Measurements from ENCODE around the gene SCFD2. TPM values are rescaled to one million over a fixed set of nuclear protein-coding genes. Genes with fewer than 3 reads are reported as not detected.

SCFD2 gene
- total RNA-seq, 1 experiment from 2014 or later: 8.1 TPM

DNA sequence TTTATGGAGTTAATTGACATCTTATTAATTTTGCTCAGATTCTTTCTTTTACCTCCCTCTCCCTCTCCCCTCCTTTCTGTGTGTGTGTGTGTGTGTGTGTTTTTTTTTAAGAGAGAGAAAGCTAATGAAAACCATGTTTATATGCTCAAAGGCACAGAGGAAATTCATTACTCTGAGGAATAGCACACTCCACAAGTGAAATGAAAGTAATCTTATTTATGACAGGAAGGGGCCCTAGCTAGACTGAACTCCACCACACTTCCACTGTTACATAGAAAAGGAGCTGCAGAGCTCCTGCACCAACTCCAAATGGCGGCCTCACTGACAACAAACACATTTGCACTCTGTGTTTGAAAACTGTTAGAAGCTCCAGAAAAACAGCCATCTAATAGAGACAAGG, 353.1 kb downstream of the SCFD2 start:
- H3K27me3 ChIP-seq (ENCODE audit: insufficient read depth, low read depth): no peaks in the 10 kb centered on the region
- H3K27ac ChIP-seq: no peak overlapping the region
- no peaks in the 10 kb centered on the region for H4K20me1 ChIP-seq (ENCODE audit: insufficient read depth)
- no peaks in the 10 kb centered on the region for H3K79me2 ChIP-seq (ENCODE audit: low read depth)
- no peak overlapping the region for H3K4me2 ChIP-seq
- DNase-seq: no peak
- H3K4me3 ChIP-seq: no peak overlapping the region
- BruUV-seq (replicated peaks): no TSS peak
- CTCF ChIA-PET: no interaction called here
- intact Hi-C loops (cut with micrococcal nuclease; ENCODE audit: unreplicated experiment): loop anchor here (10.0 kb wide), 2 partner anchors 892 to 1222 kb away; no protein-coding TSS in a partner anchor
- POLR2A ChIA-PET (ENCODE audit: unreplicated experiment): interaction anchor here (0.7 kb wide), 1 partner anchor 10 kb away, joined by 3 read pairs; no protein-coding TSS in a partner anchor
- no peak for TF ChIP-seq EZH2 (IDR thresholded peaks at IDR 0.05; ENCODE audit: low read depth)
- TF ChIP-seq, protein P1, sequence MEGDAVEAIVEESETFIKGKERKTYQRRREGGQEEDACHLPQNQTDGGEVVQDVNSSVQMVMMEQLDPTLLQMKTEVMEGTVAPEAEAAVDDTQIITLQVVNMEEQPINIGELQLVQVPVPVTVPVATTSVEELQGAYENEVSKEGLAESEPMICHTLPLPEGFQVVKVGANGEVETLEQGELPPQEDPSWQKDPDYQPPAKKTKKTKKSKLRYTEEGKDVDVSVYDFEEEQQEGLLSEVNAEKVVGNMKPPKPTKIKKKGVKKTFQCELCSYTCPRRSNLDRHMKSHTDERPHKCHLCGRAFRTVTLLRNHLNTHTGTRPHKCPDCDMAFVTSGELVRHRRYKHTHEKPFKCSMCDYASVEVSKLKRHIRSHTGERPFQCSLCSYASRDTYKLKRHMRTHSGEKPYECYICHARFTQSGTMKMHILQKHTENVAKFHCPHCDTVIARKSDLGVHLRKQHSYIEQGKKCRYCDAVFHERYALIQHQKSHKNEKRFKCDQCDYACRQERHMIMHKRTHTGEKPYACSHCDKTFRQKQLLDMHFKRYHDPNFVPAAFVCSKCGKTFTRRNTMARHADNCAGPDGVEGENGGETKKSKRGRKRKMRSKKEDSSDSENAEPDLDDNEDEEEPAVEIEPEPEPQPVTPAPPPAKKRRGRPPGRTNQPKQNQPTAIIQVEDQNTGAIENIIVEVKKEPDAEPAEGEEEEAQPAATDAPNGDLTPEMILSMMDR (conservative IDR thresholded peaks at IDR 0.05): no peak
- no peaks in the 10 kb centered on the region for H3K9me3 ChIP-seq (ENCODE audit: insufficient read depth, low read depth)
- no peak overlapping the region for H2AFZ ChIP-seq
- H3F3A ChIP-seq (ENCODE audit: insufficient read depth, low read depth): no peaks in the 10 kb centered on the region
- no peaks in the 10 kb centered on the region for H3K36me3 ChIP-seq (ENCODE audit: low read depth)
- no peaks in the 10 kb centered on the region for H3K4me1 ChIP-seq (replicated peaks; ENCODE audit: insufficient read depth)
- no peaks in the 10 kb centered on the region for H3K9me2 ChIP-seq (ENCODE audit: insufficient read depth)

DNA sequence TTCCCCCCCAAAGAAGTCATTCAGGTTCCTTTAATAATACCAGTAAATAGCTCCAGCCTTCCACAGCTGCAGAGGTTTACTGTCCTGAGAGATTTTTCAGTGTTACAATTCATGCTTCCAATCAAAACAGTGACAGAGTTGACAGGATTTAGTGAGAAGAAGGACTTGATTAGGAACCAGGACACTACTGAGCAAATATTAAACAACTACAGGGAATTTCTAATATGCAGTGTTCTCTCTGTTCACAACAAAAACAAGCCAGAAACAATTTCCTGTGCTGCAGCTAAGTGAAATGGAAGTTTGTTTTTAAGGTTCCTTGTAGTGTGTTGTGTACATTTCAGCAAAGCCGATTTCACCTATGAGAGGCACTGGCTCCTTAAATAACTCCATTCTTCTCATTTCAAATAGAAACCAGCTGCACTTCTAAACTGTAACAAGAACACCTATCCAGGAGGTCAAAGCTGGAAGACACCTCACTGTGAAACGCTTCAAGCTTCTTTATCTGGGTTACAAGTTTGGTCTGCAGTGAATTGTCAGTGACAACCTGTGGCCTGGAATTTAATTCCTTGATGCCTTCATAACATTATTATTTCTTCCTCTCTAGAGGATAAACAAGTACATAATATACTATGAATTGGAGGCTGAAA, 354.5 kb downstream of the SCFD2 start:
- no peaks in the 10 kb centered on the region for H3F3A ChIP-seq (ENCODE audit: insufficient read depth, low read depth)
- intact Hi-C loops (cut with micrococcal nuclease; ENCODE audit: unreplicated experiment): loop anchor here (10.0 kb wide), 2 partner anchors 893 to 1223 kb away; no protein-coding TSS in a partner anchor
- H3K4me2 ChIP-seq: no peak overlapping the region
- ChIA-PET CTCF (no interaction called here), POLR2A (ENCODE audit: unreplicated experiment) (no interaction called here)
- no peaks in the 10 kb centered on the region for H3K36me3 ChIP-seq (ENCODE audit: low read depth)
- no peaks in the 10 kb centered on the region for H3K79me2 ChIP-seq (ENCODE audit: low read depth)
- no peaks in the 10 kb centered on the region for H3K4me1 ChIP-seq (replicated peaks; ENCODE audit: insufficient read depth)
- no TSS peak for BruUV-seq (replicated peaks)
- H3K9me3 ChIP-seq (ENCODE audit: insufficient read depth, low read depth): no peaks in the 10 kb centered on the region
- no peaks in the 10 kb centered on the region for H4K20me1 ChIP-seq (ENCODE audit: insufficient read depth)
- DNase-seq: no peak
- no peak overlapping the region for H3K27ac ChIP-seq
- H3K4me3 ChIP-seq: no peak overlapping the region
- no peaks in the 10 kb centered on the region for H3K27me3 ChIP-seq (ENCODE audit: insufficient read depth, low read depth)
- H2AFZ ChIP-seq: no peak overlapping the region
- H3K9me2 ChIP-seq (ENCODE audit: insufficient read depth): no peaks in the 10 kb centered on the region
- no peak for TF ChIP-seq EZH2 (IDR thresholded peaks at IDR 0.05; ENCODE audit: low read depth)
- TF ChIP-seq, protein P1 (conservative IDR thresholded peaks at IDR 0.05): no peak

DNA sequence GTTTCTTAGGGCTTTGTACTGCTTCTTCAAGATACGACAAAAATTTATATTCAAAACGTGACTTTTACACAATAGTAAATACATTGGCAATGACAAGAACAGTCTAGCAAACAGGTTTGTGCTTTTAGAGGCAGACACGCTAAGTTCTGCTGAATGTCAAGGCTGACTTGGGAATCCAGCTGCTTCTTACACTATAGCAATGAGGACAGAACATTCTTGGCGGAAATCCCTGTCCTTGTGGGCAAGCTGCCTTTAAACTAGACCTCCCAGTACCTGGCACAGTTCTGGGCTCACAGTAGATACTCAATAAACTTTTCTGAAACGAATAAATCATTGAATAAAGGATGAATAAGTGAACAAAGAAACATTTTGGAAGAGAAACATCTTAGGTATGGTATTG, 355.5 kb downstream of the SCFD2 start:
- CTCF ChIA-PET: no interaction called here

More for the DNA sequence above, 355.5 kb downstream of the SCFD2 start:
- no peaks in the 10 kb centered on the region for H3K4me1 ChIP-seq (replicated peaks; ENCODE audit: insufficient read depth)
- TF ChIP-seq, protein P1 (conservative IDR thresholded peaks at IDR 0.05): no peak
- no peak for TF ChIP-seq EZH2 (IDR thresholded peaks at IDR 0.05; ENCODE audit: low read depth)
- no peaks in the 10 kb centered on the region for H3K27me3 ChIP-seq (ENCODE audit: insufficient read depth, low read depth)
- H3F3A ChIP-seq (ENCODE audit: insufficient read depth, low read depth): no peaks in the 10 kb centered on the region
- H3K36me3 ChIP-seq (ENCODE audit: low read depth): no peaks in the 10 kb centered on the region
- H3K79me2 ChIP-seq (ENCODE audit: low read depth): no peaks in the 10 kb centered on the region
- H3K4me2 ChIP-seq: no peak overlapping the region
- no peaks in the 10 kb centered on the region for H3K9me3 ChIP-seq (ENCODE audit: insufficient read depth, low read depth)
- DNase-seq: no peak
- POLR2A ChIA-PET (ENCODE audit: unreplicated experiment): no interaction called here
- intact Hi-C loops (cut with micrococcal nuclease; ENCODE audit: unreplicated experiment): loop anchor here (10.0 kb wide), 2 partner anchors 894 to 1224 kb away; no protein-coding TSS in a partner anchor
- BruUV-seq (replicated peaks): no TSS peak
- no peak overlapping the region for H2AFZ ChIP-seq
- no peaks in the 10 kb centered on the region for H4K20me1 ChIP-seq (ENCODE audit: insufficient read depth)
- H3K4me3 ChIP-seq: no peak overlapping the region
- H3K9me2 ChIP-seq (ENCODE audit: insufficient read depth): no peaks in the 10 kb centered on the region
- no peak overlapping the region for H3K27ac ChIP-seq

Data from PC-9 (cell line).